Mucosa of gallbladder (tissue), 1 donor: ENCODE data around the gene RNPC3. TPM values are rescaled to one million over a fixed set of nuclear protein-coding genes. Genes with fewer than 3 reads are reported as not detected.

Experiments used
- DNase-seq: peaks from one replicate; pipeline ENCODE4 v3.0.0-alpha.2; 2020; ENCODE audit warnings: low spot score
- total RNA-seq: library from RNA; stranded (reverse); gene quantifications from one replicate; pipeline ENCODE4 v1.2.1, GENCODE V29; 2021
- donor health status: DM: no; HTN: no; CAD: no.

RNPC3 gene
- total RNA-seq = 26.3 TPM

- DNase-seq = peak; percentile 93
Observed at GRCh38 chr1:103525607-103526507, at the start of gene RNPC3. TSS of gene RNPC3 (plus strand) at chr1:103525699. CDS start at chr1:103526071, 372 bp downstream.

DNA sequence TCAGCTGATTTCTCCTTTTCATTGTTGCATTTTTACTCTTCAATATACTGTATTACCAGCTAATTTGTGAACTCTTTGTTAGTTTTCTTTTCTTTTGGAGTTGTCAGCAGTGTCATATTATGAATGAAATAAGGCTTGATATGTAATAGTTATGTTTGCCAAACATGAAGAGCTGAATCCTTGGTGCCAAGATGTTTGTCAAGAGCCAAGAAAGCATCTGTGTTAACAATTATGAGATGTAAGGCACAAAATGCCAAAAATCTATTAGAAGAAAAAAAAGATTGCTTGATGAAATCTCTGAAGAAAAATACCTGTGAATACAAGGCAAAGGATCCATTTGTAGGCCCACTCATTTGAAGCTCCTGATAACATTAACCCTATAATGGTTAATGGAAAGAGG is 48.4 kb upstream of the RNPC3 start:
- DNase-seq = no peak

DNA sequence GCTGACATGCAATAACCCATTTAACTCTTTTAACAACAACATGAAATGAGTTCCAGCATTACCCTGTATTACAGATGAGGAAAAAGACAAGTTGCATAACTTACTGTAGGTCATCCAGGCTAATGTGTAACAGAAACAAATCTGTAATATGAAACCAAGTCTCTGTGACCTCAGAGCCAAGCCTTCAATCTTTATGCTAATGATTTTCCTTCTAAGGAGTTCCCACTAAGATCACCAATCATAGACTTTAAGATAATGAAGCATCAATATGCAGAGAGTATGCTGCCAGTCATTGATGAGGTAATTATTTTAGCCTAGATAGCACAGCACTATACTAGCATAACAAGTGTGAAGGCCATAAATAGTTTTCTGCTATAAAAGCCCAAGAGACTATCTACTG is 35.6 kb upstream of the RNPC3 start:
- no peak for DNase-seq

- DNase-seq = no peak
Observed at GRCh38 chr1:103492003-103492625, 33.4 kb upstream of the RNPC3 start.

DNA sequence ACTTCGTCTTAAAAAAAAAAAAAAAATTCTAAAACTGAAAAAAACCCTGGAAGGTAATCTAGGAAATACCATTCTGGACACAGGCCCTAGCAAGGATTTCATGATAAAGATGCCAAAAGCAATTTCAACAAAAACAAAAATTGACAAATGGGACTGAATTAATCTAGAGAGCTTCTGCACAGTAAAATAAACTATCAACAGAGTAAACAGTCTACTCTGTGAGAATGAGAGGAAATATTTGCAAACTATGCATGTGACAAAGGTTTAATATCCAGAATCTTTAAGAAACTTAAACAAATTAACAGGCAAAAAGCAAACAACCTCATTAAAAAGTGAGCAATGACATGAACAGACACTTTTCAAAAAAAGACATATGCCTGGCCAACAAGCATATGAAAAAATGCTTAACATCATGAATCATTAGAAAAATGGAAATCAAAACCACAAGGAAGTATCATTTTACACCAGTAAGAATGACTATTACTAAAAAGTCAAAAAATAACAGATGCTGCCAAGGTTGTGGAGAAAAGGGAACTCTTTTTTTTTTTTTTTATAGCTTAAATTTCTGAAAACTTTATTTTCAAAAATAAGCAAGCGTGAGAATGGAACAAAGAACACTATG is 29.4 kb upstream of the RNPC3 start:
- DNase-seq = no peak

GRCh38 chr1:103497404-103497803 is 28.1 kb upstream of the RNPC3 start:
- no peak for DNase-seq

DNA sequence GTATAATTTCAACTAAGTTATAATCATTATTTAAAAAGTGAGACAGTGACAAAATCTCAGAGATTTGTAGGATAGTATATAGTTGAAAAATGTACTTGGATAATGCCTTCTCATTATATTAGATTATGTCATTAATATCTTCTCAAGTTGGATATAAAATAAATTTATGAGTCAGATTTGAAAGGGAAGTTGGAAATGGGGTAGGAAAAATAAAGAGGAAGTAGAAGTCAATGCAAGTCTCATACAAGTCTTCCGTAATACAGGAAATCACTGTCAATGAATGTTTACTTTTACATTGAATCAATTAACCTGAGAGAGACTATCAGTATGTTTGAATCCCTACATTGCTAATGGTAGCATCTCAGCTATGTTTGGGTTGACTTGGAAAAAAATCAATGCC is 16.2 kb upstream of the RNPC3 start:
- DNase-seq = no peak

- no peak for DNase-seq
Observed at GRCh38 chr1:103513711-103514110, 11.8 kb upstream of the RNPC3 start.

DNA sequence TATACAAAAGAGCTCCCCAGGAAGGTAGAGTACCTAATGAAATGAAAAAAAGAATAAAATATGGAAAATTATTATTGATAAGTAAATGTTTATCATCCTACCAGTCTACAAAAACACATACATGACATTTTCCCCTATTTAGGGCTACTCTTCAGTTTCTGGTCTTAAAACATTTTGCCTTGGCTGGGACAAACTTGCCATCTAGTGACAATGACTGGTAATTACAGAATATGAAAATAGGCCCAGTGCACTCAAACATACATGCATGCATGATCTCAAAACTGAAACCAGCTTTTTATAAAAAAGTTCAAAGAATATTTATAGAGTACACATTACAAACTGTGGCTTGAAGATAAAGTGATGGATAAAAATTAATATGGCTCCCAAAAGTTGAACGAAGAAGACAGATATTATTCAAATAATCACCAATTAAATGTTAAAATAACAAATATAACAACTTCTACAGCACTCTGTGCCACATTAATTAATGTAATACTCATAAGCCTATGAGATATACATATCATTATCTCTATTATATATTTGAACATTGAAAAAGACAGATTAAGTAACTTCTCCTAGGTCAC is 10.5 kb upstream of the RNPC3 start:
- peak; percentile 10 for DNase-seq

- DNase-seq = no peak
Observed at GRCh38 chr1:103516283-103516682, 9.2 kb upstream of the RNPC3 start.

DNA sequence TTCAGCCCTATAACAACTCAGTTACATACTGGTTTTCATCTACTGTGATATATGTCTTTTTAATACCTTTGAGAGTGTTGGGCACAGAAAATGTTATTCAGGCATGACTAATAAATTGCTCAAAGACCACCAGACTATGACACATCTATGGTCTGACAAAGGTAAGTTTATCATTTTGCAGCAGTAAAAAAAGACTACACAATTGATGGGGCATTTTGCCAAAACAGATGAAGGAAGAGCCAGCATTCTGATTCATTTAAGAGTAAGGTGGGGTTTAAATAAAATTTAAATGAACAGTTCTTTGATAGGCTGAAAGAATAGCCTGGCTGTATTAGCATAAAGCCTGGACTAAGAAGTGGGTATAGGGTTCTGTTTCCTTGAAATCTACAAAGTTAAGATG is 8.8 kb upstream of the RNPC3 start:
- no peak for DNase-seq

DNA sequence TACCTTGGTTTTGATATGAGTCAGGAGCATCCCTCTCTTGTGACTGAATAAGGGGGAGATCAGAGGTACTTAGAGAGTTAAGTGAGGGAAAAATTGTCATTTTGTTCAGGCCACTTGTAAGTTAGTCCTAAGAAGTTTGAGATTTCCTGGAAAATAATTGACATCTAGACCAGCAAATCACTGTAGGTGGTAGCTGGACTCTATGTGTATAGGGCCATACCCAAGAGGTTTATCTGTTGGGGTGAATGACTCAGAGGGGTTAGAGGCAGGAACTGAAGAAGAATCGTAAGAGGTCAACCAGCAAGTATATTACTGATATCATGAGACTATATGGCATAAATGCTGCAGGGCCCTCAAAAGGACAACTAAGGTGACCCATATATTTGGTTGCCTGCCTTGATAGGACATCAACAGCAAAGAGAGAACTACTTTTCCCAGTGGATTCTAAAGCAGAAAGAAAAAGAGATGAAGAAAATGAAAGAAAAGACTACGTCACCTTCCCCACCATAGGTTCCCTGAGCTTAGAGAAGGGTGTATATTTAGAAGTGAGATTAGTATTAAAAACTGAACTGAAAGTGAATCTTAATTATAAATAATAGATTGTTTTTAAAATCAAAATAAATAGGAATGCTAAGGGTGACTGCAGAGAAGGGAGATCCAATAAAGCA is 8.0 kb upstream of the RNPC3 start:
- DNase-seq = no peak

DNA sequence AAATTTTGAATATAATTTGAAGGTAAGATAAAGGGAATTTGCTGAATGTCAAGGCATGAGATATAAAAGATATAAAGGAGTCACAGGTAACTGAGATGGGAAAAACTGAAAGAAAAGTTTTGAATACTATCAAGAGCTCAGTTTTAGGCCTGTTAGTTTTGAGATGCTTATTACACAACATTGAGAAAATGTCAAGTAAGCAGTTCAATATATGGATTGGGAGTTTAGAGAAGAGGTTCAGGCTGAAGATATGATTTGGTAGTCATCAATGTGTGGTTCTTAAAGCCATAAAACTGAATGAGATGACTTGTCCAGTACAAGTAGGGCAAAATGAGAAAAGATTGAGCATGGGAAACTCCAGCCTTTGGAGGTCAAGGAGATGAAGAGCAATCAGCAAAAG is 4.7 kb upstream of the RNPC3 start:
- DNase-seq = no peak

DNA sequence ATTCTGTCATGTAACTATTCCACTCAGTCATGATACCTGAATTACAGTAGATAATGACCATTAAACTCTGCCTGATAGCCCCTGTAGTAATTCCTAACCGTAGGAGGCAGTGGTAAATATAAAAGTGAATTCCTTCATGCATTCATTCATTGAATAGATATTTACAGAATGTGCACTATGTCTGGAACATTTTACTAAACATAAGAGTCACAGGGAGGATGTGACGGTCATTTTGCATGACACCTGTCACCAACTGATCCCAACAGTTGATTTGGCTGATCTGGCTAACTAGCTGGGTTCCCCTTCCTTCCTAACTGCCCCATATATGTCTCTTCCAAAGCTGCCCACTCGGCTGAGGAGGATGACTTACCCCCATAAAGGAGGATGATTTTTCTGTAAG is 2.2 kb upstream of the RNPC3 start:
- DNase-seq = no peak

GRCh38 chr1:103525114-103525606 is 339 bp upstream of the RNPC3 start:
- no peak for DNase-seq

DNA sequence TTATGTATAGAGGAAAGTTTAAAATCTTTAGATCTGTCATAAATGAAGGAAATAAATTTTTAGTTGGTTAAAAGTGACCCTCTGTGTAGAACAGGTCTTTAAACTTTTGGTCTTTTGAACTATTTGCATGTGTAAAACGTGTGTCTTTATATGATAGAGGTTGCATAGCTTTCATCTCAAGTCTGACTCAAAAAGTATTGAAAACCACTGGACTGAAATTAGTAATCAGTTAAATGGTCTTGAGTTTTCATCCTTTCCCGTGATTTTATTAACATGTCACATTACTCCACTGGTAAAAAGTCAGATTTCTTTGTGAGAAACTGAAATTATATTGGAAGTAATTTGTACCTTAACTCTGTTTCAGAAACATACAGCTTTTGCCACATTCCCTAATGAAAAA is 1.8 kb downstream of the RNPC3 start:
- DNase-seq = no peak

GRCh38 chr1:103529746-103530145 is 4.2 kb downstream of the RNPC3 start:
- DNase-seq = no peak

- DNase-seq = no peak
Observed at GRCh38 chr1:103538226-103538625, 12.7 kb downstream of the RNPC3 start.

DNA sequence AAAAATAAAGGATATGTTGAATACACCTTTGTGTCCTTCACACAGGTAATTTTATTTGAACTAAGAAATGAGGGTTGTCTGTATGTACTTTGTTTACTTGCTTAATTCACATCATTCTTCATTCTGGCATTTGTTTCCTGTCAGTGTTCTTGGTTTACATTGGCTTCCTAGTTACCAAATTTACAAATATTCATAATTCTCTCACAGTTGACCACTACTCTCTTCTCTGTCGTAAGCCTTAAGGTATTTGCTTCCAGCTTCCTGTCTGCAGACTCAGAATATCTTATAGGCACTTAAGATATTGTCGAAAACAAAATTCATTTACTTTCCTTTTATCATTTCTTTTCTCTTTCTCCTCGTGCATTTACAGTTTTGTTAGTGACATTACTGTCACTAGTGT is 15.9 kb downstream of the RNPC3 start:
- DNase-seq = no peak

DNA sequence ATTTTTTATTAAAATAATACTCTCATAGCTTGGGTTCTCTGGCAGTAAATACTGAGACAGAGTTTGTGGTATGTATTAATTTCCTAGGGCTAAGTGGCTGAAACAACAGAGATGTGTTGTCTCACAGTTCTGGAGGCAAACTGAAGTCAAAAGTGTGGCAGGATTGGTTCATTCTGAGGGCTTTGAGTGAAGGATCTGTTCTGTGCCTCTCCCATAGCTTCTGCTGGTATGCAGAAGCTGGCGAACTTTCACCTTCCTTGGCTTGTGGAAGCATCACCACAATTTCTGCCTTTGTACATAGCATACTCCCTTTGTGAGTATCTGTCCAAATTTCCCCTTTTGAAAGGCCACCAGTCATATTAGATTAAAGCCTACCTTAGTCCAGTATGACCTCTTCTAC is 21.0 kb downstream of the RNPC3 start:
- no peak for DNase-seq

DNA sequence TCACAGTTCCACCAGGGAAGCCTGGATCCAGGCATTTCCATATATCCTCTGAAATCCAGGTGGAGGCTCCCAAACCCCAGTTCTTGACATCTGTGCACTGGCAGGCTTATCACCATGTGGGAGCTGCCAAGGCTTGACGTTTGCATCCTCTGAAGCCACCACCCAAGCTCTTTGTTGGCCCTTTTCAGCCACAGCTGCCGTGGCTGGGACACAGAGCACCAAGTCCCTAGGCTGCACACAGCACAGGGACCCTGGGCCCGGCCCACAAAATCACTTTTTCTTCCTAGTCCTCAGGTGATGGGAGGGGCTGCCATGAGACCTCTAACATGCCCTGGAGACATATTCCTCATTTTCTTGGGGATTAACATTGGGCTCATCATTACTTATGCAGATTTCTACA is 22.3 kb downstream of the RNPC3 start:
- DNase-seq = no peak

DNA sequence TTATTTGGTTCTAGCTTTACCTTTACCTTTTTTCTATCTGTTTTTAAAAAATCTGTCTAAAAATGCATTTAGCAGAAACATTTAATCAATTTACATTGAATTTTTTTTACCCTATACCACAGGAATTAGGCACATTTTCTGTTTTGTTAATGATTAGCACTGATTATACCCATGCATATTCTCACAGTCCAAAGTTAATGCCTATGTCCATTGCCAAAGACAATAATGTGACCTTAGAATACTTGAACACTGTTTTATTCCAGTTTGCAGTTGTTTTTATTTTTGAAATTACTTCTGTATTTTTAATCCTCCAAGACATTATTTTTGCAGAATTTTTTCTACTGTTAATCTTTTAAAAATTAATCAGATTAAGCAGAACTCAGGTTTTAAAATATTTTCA is 34.9 kb downstream of the RNPC3 start:
- no peak for DNase-seq
